Chondrocyte (in vitro differentiated cells): ENCODE data around the gene MMD2. TPM values are rescaled to one million over a fixed set of nuclear protein-coding genes. Genes with fewer than 3 reads are reported as not detected.

Source experiments
- DNase-seq: peaks from one replicate; pipeline ENCODE4 v3.0.0; 2021; ENCODE audit warnings: mixed read lengths, low spot score
- H3K27ac Mint-ChIP-seq: one replicate; pipeline ENCODE4 v1.8.0; 2021; ENCODE audit warnings: mild to moderate bottlenecking, moderate library complexity, mixed read lengths; ENCODE audit not compliant: unreplicated experiment
- H3K27me3 Mint-ChIP-seq: 2 replicates; pipeline ENCODE4 v1.8.0; 2021; ENCODE audit warnings: low read depth, mixed read lengths
- H3K36me3 Mint-ChIP-seq: 2 replicates; pipeline ENCODE4 v1.8.0; 2021; ENCODE audit warnings: low read depth, mixed read lengths
- H3K4me1 Mint-ChIP-seq: 2 replicates; pipeline ENCODE4 v1.8.0; 2021; ENCODE audit warnings: low read depth, mild to moderate bottlenecking, mixed read lengths
- H3K4me3 Mint-ChIP-seq: one replicate; pipeline ENCODE4 v1.8.0; 2021; ENCODE audit warnings: mild to moderate bottlenecking, moderate library complexity, mixed read lengths; ENCODE audit not compliant: unreplicated experiment
- H3K9me3 Mint-ChIP-seq: 2 replicates; pipeline ENCODE4 v1.8.0; 2021; ENCODE audit warnings: low read depth, mixed read lengths
- CTCF ChIP-seq: fragments of 200-600 bp; sonication (generic); IDR thresholded peaks from 2 replicates; pipeline ENCODE4 v1.5.0; 2021; ENCODE audit warnings: antibody characterized with exemption, mild to moderate bottlenecking, moderate library complexity
- total RNA-seq: library from RNA; stranded (reverse); gene quantifications from 3 replicates; pipeline ENCODE4 v1.2.1, GENCODE V29; 2021

The MMD2 gene
- total RNA-seq, 1 donor from 2014 or later = not detected

- no peak for DNase-seq
- no peak overlapping the region for H3K4me3 Mint-ChIP-seq
- no peak overlapping the region for H3K27ac Mint-ChIP-seq
These were observed 27.0 kb downstream of the MMD2 start for GRCh38 chr7:4931943-4932342.

GRCh38 chr7:4929005-4929404 lies 30.0 kb downstream of the MMD2 start:
- Mint-ChIP-seq H3K36me3 (no peaks in the 10 kb centered on the region), H3K27ac (no peak overlapping the region), H3K4me1 (no peaks in the 10 kb centered on the region), H3K27me3 (peaks cover 15% of the 10 kb centered on the region), H3K4me3 (no peak overlapping the region), H3K9me3 (no peaks in the 10 kb centered on the region)
- no peak for TF ChIP-seq CTCF
- DNase-seq = no peak

More at GRCh38 chr7:4931943-4932342, 27.0 kb downstream of the MMD2 start:
- Mint-ChIP-seq H3K36me3 (no peaks in the 10 kb centered on the region), H3K9me3 (no peaks in the 10 kb centered on the region), H3K4me1 (no peaks in the 10 kb centered on the region), H3K27me3 (peaks cover 6% of the 10 kb centered on the region)
- TF ChIP-seq CTCF = no peak

- peaks cover 18% of the 10 kb centered on the region for H3K27me3 Mint-ChIP-seq
- no peaks in the 10 kb centered on the region for H3K4me1 Mint-ChIP-seq
- no peak overlapping the region for H3K4me3 Mint-ChIP-seq
- H3K27ac Mint-ChIP-seq = no peak overlapping the region
- no peak for TF ChIP-seq CTCF
- DNase-seq = no peak
- H3K9me3 Mint-ChIP-seq = no peaks in the 10 kb centered on the region
- no peaks in the 10 kb centered on the region for H3K36me3 Mint-ChIP-seq
These were observed 30.5 kb downstream of the MMD2 start for GRCh38 chr7:4928445-4928844.

GRCh38 chr7:4919969-4920766 lies 38.8 kb downstream of the MMD2 start:
- H3K27ac Mint-ChIP-seq = no peak overlapping the region
- no peaks in the 10 kb centered on the region for H3K36me3 Mint-ChIP-seq
- peaks cover 9% of the 10 kb centered on the region for H3K27me3 Mint-ChIP-seq
- no peak for TF ChIP-seq CTCF
- H3K9me3 Mint-ChIP-seq = peaks cover 3% of the 10 kb centered on the region
- H3K4me3 Mint-ChIP-seq = no peak overlapping the region
- DNase-seq = no peak
- H3K4me1 Mint-ChIP-seq = no peaks in the 10 kb centered on the region

GRCh38 chr7:4916113-4916512 lies 42.9 kb downstream of the MMD2 start:
- H3K4me1 Mint-ChIP-seq = no peaks in the 10 kb centered on the region
- H3K27me3 Mint-ChIP-seq = no peaks in the 10 kb centered on the region
- no peak overlapping the region for H3K4me3 Mint-ChIP-seq
- TF ChIP-seq CTCF = no peak
- H3K27ac Mint-ChIP-seq = no peak overlapping the region
- peaks cover 3% of the 10 kb centered on the region for H3K9me3 Mint-ChIP-seq
- no peaks in the 10 kb centered on the region for H3K36me3 Mint-ChIP-seq
- DNase-seq = no peak
